GM10266 (cell line): ENCODE measurements around the gene LRFN4.

Source experiments
- DNase-seq: peaks from one replicate; pipeline ENCODE4 v3.0.0; 2012; ENCODE audit errors: extremely low spot score
- TF ChIP-seq, protein P1 (sequence below): IDR thresholded peaks from 2 replicates; pipeline ENCODE4 v1.5.1; 2012; ENCODE audit warnings: mild to moderate bottlenecking, low read depth; ENCODE audit not compliant: control insufficient read depth, insufficient read depth; ENCODE audit errors: missing control alignments

LRFN4 gene

DNA sequence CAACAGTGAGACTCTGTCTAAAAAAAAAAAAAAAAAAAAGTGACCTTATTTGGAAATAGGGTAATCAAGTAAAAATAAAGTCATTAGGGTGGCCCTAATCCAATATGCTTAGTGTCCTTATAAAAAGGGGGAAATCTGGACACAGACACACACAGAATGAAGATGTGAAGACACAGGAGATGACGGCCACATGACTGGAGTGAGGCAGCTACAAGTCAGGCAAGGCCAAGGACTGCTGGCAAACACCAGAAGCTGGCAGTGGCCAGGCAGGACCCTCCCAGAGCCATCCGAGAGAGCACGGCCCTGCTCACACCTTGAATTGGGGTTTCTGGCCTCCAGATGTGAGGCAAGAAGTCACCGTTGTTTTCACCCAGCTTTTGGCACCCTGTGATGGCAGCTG is 28.6 kb downstream of the LRFN4 start:
- no peak for DNase-seq
- TF ChIP-seq, protein P1, sequence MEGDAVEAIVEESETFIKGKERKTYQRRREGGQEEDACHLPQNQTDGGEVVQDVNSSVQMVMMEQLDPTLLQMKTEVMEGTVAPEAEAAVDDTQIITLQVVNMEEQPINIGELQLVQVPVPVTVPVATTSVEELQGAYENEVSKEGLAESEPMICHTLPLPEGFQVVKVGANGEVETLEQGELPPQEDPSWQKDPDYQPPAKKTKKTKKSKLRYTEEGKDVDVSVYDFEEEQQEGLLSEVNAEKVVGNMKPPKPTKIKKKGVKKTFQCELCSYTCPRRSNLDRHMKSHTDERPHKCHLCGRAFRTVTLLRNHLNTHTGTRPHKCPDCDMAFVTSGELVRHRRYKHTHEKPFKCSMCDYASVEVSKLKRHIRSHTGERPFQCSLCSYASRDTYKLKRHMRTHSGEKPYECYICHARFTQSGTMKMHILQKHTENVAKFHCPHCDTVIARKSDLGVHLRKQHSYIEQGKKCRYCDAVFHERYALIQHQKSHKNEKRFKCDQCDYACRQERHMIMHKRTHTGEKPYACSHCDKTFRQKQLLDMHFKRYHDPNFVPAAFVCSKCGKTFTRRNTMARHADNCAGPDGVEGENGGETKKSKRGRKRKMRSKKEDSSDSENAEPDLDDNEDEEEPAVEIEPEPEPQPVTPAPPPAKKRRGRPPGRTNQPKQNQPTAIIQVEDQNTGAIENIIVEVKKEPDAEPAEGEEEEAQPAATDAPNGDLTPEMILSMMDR: no peak

DNA sequence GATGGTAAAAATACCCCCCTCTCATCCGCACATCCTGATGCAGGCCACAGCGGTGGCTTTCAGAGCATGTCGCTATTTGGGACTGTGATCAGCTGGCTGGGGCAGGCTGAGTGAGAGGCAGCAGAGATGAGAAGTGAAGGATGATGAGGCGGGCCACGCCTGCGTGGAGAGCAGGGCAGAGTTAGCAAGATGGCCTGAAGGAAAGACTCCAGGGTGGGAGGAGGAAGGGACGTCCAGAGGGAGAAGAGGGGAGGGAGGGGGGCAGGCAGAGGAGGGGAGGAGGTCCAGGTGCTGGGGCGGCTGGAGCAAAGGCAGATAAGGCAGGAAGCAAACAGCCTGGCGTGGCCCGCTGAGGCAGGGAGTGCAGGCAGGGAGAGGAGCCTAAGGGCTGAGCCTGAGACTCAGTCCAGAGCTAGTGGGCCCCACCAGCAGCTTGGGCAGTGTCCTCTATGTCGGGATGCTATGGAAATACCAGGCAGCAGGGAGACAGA is 29.1 kb downstream of the LRFN4 start:
- TF ChIP-seq, protein P1: no peak
- DNase-seq: no peak

DNA sequence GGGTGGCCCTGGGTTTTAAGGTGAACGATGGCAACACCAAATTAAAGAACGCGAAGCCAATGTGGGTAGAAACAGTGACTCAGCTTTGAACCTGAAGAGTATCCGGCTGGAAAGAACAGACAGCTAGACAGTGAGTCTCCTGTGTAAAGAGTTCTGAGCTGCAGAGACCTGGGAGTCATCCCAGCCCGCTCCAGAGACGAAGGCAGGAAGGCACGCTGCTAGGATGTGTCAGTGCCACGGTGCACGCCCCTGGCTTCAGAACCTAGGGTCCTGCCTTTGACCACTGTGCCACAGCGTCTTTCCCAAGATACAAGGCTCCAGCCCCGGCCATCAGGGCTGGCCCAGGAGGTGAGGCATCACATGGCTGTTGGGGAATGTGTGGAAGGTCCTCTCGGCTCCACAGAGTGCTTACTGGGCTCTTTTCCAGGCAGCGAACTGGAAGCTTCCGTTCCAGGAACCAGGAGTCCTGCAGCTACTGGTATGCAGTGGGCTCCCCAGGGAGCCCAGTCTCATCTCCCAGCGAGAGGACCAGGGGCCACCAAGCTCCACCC is 29.9 kb downstream of the LRFN4 start:
- DNase-seq: no peak
- TF ChIP-seq, protein P1: no peak

GRCh38 chr11:66887526-66887925 is 30.7 kb downstream of the LRFN4 start:
- no peak for DNase-seq
- TF ChIP-seq, protein P1: no peak

DNA sequence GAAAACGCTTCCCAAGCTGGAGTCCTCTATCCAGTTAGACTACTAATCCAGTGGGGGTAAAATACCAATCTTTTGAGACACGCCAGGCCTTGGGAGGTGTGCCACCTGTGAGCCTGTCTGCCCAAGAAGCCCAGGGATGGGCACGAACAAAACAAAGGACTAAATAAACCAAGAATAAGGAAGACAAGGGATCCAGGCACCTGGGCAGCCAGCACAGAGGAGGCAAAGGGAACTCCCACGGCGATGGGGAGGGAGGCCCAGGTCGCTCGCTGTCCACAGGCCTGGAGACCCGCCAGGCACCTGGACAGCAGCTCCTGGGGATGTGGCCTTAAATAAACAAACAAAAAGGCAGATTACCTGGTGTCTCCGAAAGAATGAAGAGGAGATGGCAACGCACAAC is 31.4 kb downstream of the LRFN4 start:
- DNase-seq: no peak
- TF ChIP-seq, protein P1: no peak

DNA sequence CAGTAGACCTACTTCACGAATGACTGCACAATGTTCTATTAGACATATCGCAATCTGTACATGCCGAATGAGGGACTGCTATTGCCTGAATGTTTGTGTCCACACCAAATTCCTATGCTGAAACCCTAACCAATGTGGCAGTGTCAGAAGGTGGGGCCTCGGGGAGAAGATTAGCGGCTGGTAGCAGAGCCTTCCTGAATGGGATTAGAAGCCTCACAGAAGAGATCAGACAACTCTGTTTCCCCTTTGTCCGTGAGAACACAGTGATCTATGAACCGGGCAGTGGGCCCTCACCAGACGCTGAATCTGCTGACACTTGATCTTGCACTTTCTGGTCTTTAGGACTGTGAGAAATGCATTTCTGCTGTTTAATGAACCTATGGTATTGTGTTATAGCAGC is 33.1 kb downstream of the LRFN4 start:
- TF ChIP-seq, protein P1: no peak
- DNase-seq: no peak

DNA sequence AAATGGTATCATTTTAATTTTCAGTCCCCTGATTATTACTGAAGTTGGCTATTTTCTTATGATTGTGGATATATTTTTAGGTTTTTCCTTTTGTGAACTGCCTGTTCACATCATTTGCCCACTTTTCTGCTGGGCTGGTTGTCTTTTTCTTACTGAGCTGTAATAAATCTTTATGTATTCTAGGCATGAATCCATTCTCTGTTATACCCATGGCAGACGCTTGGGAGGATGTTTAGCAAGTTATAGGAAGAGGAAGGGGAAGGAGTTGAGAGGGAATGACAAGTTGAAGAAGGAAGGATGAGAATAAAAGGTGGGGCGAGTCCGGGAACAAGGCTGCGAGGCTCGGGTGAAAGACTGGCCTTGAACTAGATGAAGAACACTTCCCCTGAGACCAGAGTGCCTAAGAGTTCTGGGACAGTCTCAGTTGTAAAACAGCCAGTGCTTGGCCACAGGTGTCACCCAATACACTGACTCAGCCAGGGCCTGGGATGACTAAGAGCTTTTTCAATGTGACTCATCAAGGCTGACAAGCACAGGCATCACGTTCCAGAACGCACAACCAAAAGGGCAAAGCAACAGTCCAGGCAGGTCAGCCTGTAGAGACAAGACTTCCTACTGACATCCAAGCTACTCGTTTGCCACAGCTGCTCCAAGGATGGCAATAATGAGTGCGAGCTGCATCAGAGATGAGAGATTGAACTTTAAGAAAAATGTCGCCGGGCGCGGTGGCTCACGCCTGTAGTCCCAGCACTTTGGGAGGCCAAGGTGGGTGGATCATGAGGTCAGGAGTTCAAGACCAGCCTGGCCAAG is 35.2 kb downstream of the LRFN4 start:
- TF ChIP-seq, protein P1: no peak
- DNase-seq: peak; percentile 90
